Suprapubic skin (tissue), 4 donors: ENCODE measurements around the gene FBXW12. TPM values are rescaled to one million over a fixed set of nuclear protein-coding genes. Genes with fewer than 3 reads are reported as not detected.
A peak's percentile ranks its signal among the peaks of the same experiment; 100 is the strongest.

Source experiments
- DNase-seq, 2 donors: peaks; one replicate each; pipeline ENCODE4 v3.0.0-alpha.2; 2019; ENCODE audit warnings: low spot score in 2 of 2
- H3K27ac ChIP-seq: fragments of 200-600 bp; sonication (generic); one replicate; pipeline ENCODE4 v1.5.1; 2019
- H3K27me3 ChIP-seq: fragments of 200-600 bp; sonication (generic); one replicate; pipeline ENCODE4 v1.5.1; 2019
- H3K36me3 ChIP-seq: fragments of 200-600 bp; sonication (generic); one replicate; pipeline ENCODE4 v1.5.1; 2019
- H3K4me1 ChIP-seq: fragments of 200-600 bp; sonication (generic); one replicate; pipeline ENCODE4 v1.5.1; 2019
- H3K4me3 ChIP-seq: fragments of 200-600 bp; sonication (generic); one replicate; pipeline ENCODE4 v1.5.1; 2019; ENCODE audit warnings: mild to moderate bottlenecking
- H3K9me3 ChIP-seq: fragments of 200-600 bp; sonication (generic); one replicate; pipeline ENCODE4 v1.5.1; 2019
- EP300 ChIP-seq: sonication (generic); formaldehyde crosslinking; IDR thresholded peaks from one replicate; pipeline ENCODE4 v1.6.1; 2017; ENCODE audit warnings: antibody characterized with exemption
- POLR2A ChIP-seq, 2 donors: fragments of 450-650 bp; IDR thresholded peaks; one replicate each; pipeline ENCODE4 v1.6.1; 2017; ENCODE audit warnings: antibody characterized with exemption in 2 of 2, mild to moderate bottlenecking in 2 of 2, moderate library complexity in 2 of 2
- POLR2AphosphoS5 ChIP-seq, 3 donors: sonication (generic); formaldehyde crosslinking; IDR thresholded peaks; one replicate each; pipeline ENCODE4 v1.6.1; 2017; ENCODE audit warnings: antibody characterized with exemption in 3 of 3
- WGBS: methylation state at CpG from one replicate; pipeline ENCODE4 v1.1.5; 2018; 5-methylcytosine and 5-hydroxymethylcytosine counted together
- total RNA-seq, 4 donors: library from RNA; depleted of rRNA; stranded (reverse); fragments of >200 nt; gene quantifications; one replicate each; pipeline ENCODE4 v1.1.0, GENCODE V29; 2016
- TF ChIP-seq, protein P1 (sequence below), 2 donors: fragments of 200-600 bp in 1 of 2; fragments of 450-650 bp in 1 of 2; sonication (generic) in 1 of 2; IDR thresholded peaks; one replicate each; pipeline ENCODE4 v1.5.1; 2016 to 2019; ENCODE audit warnings: antibody characterized with exemption in 2 of 2, mild to moderate bottlenecking in 1 of 2, moderate library complexity in 1 of 2

The FBXW12 gene
- total RNA-seq, 4 donors from 2014 or later = not detected

DNA sequence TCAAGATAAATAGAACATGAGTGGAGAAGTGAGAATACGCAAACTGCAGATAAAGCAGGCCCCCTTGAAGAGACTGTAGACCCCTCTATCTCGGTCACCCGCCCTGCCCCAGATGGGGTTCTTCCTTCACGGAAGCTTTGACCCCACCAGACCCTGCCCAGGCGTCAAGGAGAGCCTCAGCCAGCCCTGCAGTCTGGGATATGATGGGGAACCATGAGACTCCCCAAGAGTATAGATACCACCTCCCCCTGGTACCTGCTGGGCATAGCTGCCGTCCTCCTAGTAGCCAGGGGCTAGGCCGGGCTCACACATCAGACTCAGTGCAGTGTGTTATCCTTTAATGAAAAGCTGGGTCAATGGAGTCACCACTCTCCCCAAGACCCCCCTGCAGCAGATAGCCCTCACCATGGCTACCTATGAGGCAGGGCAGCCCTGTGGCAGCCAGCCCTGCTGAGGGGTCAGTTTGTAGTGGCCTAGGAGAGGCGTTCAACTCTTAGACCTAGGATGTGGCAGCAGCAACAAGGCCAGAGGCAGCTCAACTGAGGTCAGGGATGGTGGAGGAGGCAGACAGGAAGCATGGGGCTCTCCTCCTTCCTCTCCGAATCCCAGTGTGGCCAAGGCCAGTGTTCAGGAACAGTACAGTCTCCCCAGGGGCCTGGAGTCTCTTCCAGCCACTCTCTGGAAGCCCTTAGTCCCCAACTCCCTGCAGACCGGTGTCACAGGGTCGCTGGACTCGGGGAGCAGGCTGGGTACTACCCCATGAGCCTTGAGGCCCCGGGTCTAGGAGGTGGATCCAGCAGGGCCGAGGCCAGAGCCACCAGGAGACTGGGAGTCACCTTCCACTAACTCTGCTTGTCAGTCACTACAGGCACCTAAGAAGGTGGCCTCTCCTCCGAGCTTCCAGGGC is 31.8 kb downstream of the FBXW12 start:
- H3K4me3 ChIP-seq = no peak overlapping the region
- TF ChIP-seq POLR2A (IDR thresholded peaks at IDR 0.05) (no peak), EP300 (no peak), POLR2AphosphoS5 (IDR thresholded peaks at IDR 0.05) (no peak)
- TF ChIP-seq, protein P1, sequence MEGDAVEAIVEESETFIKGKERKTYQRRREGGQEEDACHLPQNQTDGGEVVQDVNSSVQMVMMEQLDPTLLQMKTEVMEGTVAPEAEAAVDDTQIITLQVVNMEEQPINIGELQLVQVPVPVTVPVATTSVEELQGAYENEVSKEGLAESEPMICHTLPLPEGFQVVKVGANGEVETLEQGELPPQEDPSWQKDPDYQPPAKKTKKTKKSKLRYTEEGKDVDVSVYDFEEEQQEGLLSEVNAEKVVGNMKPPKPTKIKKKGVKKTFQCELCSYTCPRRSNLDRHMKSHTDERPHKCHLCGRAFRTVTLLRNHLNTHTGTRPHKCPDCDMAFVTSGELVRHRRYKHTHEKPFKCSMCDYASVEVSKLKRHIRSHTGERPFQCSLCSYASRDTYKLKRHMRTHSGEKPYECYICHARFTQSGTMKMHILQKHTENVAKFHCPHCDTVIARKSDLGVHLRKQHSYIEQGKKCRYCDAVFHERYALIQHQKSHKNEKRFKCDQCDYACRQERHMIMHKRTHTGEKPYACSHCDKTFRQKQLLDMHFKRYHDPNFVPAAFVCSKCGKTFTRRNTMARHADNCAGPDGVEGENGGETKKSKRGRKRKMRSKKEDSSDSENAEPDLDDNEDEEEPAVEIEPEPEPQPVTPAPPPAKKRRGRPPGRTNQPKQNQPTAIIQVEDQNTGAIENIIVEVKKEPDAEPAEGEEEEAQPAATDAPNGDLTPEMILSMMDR (IDR thresholded peaks at IDR 0.05) = no peak
- peak overlapping the region; percentile 91 for H3K27ac ChIP-seq
- H3K4me1 ChIP-seq = peaks cover 37% of the 10 kb centered on the region
- peak; percentile 62 to 74 for DNase-seq
- H3K9me3 ChIP-seq = no peaks in the 10 kb centered on the region
- WGBS = 94% methylated on average over 6 of the region's 15 CpGs
- peaks cover 53% of the 10 kb centered on the region for H3K36me3 ChIP-seq
- H3K27me3 ChIP-seq = no peaks in the 10 kb centered on the region

DNA sequence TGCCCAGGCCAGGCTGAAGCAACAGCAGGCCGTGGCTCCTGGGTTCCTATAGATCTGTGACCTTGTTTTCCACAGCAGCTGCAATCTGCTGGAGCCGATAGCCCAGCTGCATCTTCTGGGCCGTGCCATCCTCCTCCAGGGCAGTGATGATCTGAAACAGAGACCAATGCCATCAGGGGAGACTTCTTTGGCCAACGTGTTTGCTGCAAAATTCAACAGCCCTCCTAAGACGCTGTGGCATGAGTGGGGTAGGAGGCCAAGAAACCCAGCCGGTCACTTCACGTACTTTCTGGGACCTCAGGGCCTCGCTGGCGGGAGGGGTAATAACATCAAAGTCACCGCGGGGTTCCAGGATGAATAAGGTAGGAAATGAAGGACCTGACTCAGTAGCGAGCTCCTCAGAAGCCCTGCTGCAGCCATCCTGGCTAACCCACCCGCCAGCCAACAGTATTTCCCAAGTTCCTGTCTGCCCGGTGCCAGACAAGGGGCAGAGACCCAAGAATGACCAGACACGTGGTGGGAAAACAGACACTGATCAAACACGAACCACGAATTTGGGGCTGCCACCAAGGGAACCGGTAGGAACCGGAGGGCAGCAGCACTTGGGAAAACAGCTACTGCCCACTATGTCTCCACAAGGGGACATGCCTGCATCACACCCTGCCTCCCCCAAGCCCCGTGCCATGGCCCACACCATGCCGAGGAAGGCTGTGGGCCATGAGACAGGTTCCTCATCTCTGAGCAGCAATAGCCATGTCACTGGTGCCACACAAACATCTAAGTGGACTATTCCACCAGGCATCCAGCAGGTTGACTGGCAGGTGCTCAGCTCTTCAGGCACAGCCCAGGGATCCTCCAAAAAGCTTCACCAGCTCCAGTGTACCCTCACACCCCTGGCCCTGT is 32.7 kb downstream of the FBXW12 start:
- H3K27me3 ChIP-seq = no peaks in the 10 kb centered on the region
- H3K4me1 ChIP-seq = peaks cover 31% of the 10 kb centered on the region
- H3K27ac ChIP-seq = peak overlapping the region; percentile 91
- no peak overlapping the region for H3K4me3 ChIP-seq
- peaks cover 62% of the 10 kb centered on the region for H3K36me3 ChIP-seq
- peak; percentile 60 to 72 for DNase-seq
- TF ChIP-seq POLR2A (IDR thresholded peaks at IDR 0.05) = no peak
- TF ChIP-seq, protein P1 (IDR thresholded peaks at IDR 0.05) = no peak
- TF ChIP-seq POLR2AphosphoS5 (IDR thresholded peaks at IDR 0.05) = no peak
- no peak for TF ChIP-seq EP300
- WGBS = 82% methylated on average over 17 of the region's 21 CpGs
- no peaks in the 10 kb centered on the region for H3K9me3 ChIP-seq

DNA sequence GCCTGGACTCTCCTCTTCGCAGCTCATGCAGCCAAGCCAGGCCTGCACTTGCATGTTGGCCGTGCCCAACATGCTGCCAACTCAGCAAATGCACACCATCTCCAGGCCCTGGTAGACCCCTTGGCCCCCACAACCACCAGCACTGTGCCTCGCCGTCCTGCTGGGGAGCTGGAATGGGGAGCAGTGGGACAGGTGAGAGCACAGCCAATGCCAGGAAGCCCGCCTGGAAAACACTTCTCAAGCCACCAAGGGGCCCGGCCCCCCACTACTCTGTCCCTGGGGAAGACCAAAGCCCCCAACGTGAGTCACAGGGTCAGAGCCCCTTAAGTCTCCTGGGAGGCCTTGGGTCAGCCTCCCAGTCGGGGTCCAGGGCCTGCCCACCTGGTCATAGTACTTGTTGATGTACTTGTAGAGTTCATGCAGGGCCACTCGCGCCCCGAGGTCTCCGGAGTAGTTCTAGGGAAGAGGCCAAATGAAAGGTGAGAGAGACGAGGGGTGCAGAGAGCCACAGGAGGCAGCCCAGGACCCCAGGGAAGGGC is 33.4 kb downstream of the FBXW12 start:
- H3K4me1 ChIP-seq = peaks cover 27% of the 10 kb centered on the region

DNA sequence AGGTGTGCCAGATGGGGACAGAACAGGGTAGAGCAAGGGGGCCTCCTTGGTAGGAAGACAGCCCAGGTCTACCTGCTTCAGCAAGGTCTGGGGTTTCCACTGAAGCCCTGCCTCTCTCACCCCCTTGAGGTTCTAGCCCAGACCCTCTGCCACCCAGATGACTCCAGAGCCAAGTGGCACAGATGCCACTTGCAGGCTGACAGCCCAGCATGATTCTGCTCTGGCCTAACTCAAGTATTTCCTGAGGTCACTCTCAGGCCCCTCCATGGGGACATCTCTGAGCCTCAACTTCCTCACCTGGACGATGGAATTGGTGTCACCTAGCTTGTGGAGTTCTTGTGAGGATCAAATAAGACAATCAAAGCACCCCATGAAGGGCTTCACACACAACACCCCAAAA is 34.0 kb downstream of the FBXW12 start:
- no peak for DNase-seq
- peaks cover 27% of the 10 kb centered on the region for H3K4me1 ChIP-seq
- peaks cover 75% of the 10 kb centered on the region for H3K36me3 ChIP-seq
- no peak overlapping the region for H3K4me3 ChIP-seq
- H3K9me3 ChIP-seq = no peaks in the 10 kb centered on the region
- H3K27me3 ChIP-seq = no peaks in the 10 kb centered on the region
- H3K27ac ChIP-seq = no peak overlapping the region
- 89% methylated on average over 1 of the region's 1 CpG for WGBS
- TF ChIP-seq, protein P1 (IDR thresholded peaks at IDR 0.05) = no peak
- TF ChIP-seq EP300 = no peak
- TF ChIP-seq POLR2A (IDR thresholded peaks at IDR 0.05) = no peak
- no peak for TF ChIP-seq POLR2AphosphoS5 (IDR thresholded peaks at IDR 0.05)

More for the DNA sequence above, 33.4 kb downstream of the FBXW12 start:
- no peaks in the 10 kb centered on the region for H3K27me3 ChIP-seq
- H3K36me3 ChIP-seq = peaks cover 69% of the 10 kb centered on the region
- H3K9me3 ChIP-seq = no peaks in the 10 kb centered on the region
- DNase-seq = peak; percentile 62 to 73
- H3K4me3 ChIP-seq = no peak overlapping the region
- no peak for TF ChIP-seq POLR2AphosphoS5 (IDR thresholded peaks at IDR 0.05)
- no peak for TF ChIP-seq EP300
- TF ChIP-seq, protein P1 (IDR thresholded peaks at IDR 0.05) = no peak
- no peak for TF ChIP-seq POLR2A (IDR thresholded peaks at IDR 0.05)
- 67% methylated on average over 13 of the region's 13 CpGs for WGBS
- no peak overlapping the region for H3K27ac ChIP-seq
